AG04450 (cell line): ENCODE data around the gene C1D. TPM values are rescaled to one million over a fixed set of nuclear protein-coding genes. Genes with fewer than 3 reads are reported as not detected.

Experiments
- CTCF ChIA-PET: fragments of 300-600, 350-600 bp; formaldehyde crosslinking; extraction: SDS; loops from one replicate; lab custom pipeline; 2022; ENCODE audit warnings: antibody characterized with exemption, inconsistent platforms; lab: Charles Lee
- POLR2A ChIA-PET: fragments of 350-600 bp; formaldehyde crosslinking; extraction: SDS; loops from one replicate; lab custom pipeline; 2021; ENCODE audit warnings: antibody characterized with exemption, inconsistent platforms; lab: Yijun Ruan, JAX
- DNase-seq: peaks from one replicate; pipeline ENCODE4 v3.0.0-alpha.2; 2011; ENCODE audit warnings: low read depth, low spot score
- H3K27ac ChIP-seq: one replicate; pipeline ENCODE4 v1.5.1; 2012; ENCODE audit warnings: low read depth, low read length, control low read depth
- H3K27me3 ChIP-seq: one replicate; pipeline ENCODE4 v1.6.0; 2012; ENCODE audit warnings: low read length; ENCODE audit not compliant: control insufficient read depth, insufficient read depth
- H3K4me3 ChIP-seq: 2 replicates; pipeline ENCODE4 v1.5.1; 2011; ENCODE audit warnings: mild to moderate bottlenecking, low read depth, low read length, control low read depth
- H3K9me3 ChIP-seq: 2 replicates; pipeline ENCODE4 v1.5.1; 2012; ENCODE audit warnings: low read length; ENCODE audit not compliant: control insufficient read depth, insufficient read depth
- polyA minus RNA-seq: library from RNA; depleted of rRNA, polyadenylated mRNA; stranded (reverse); fragments of >200 nt; gene quantifications from 2 replicates; pipeline ENCODE4 v1.2.3, GENCODE V29; 2011; rRNA and poly(A)+ RNA removed
- polyA plus RNA-seq: library from polyadenylated mRNA; depleted of rRNA; stranded (reverse); fragments of >200 nt; gene quantifications from 2 replicates; pipeline ENCODE4 v1.2.3, GENCODE V29; 2011; rRNA removed
- TF ChIP-seq, protein P1 (sequence below): IDR thresholded peaks from 2 replicates; pipeline ENCODE4 v1.5.1; 2011; ENCODE audit warnings: low read depth, low read length, control low read depth, inconsistent platforms

Gene C1D
- polyA plus RNA-seq (22.2 and 45.7 TPM in 2 replicates), polyA minus RNA-seq (4.0 and 6.9 TPM in 2 replicates)

DNA sequence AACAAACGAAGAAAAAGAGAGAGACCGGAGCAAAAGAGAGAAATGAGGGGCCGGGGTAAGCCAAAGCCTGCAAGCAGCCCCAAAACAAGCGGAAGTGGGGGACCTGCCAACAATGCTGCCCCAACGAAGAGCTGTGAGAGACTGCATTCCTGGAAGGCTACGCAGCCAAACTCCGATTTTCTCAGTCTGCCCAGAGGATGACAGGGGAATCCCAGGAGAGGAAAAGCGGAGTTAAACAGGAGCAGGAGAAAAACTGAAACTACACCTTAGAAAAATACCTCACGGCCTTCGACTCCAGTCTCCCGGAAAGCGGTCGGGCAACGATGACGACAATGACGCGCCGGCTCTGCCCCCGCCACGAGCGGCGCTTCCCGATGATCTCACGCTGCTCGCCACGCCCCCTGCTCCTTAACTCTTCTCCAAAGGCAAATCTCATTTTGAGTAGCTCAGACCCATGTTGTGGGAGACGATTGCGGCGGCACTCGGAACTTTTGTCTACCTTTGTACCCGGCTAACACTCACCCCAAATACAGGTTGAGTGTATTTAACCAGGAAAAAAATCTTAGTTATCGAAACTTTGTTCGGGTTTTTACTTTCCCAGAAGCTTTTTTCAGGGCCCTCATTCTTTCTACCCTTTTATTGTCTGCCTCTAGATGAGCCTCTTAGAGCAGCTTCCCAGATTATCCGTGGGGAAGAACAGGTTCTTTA is at the start of gene C1D:
TSS of gene C1D (minus strand) at position 325 of the 708 bp plus-strand sequence. CDS start 15,694 bp downstream, outside the sequence.
- Histone ChIP-seq H3K27me3 (peaks cover 2% of the 10 kb centered on the region), H3K27ac (peak within 1 kb of the TSS; percentile 96), H3K9me3 (no peaks in the 10 kb centered on the region), H3K4me3 (peak within 1 kb of the TSS; percentile 99)
- ChIA-PET POLR2A (interaction anchor here (1.3 kb wide), 1 partner anchor 9 kb away, joined by 4 read pairs; no protein-coding TSS in a partner anchor), CTCF (interaction anchor here (1.2 kb wide), 1 partner anchor 59 kb away, joined by 5 read pairs; no protein-coding TSS in a partner anchor)
- TF ChIP-seq, protein P1, sequence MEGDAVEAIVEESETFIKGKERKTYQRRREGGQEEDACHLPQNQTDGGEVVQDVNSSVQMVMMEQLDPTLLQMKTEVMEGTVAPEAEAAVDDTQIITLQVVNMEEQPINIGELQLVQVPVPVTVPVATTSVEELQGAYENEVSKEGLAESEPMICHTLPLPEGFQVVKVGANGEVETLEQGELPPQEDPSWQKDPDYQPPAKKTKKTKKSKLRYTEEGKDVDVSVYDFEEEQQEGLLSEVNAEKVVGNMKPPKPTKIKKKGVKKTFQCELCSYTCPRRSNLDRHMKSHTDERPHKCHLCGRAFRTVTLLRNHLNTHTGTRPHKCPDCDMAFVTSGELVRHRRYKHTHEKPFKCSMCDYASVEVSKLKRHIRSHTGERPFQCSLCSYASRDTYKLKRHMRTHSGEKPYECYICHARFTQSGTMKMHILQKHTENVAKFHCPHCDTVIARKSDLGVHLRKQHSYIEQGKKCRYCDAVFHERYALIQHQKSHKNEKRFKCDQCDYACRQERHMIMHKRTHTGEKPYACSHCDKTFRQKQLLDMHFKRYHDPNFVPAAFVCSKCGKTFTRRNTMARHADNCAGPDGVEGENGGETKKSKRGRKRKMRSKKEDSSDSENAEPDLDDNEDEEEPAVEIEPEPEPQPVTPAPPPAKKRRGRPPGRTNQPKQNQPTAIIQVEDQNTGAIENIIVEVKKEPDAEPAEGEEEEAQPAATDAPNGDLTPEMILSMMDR: no peak
- DNase-seq: peak; percentile 55

DNA sequence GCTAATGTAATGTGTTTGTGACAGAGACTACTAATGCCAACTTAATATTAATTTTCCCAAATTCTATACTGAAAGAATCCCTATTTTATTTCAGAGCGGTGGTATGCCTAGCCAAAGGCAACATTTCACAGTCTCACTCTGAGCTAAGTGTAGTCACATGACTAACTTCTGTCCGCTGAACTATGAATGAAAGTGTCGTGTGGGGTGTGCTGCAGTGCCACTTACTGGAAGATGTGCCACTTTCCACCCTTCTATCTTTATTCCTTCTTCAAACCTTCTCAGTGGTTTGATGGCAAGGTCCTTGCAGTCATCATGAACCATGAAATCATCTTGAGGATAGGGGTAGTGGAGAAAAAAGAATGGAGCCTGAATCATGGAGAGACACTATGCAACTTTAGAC is 47.3 kb upstream of the C1D start:
- TF ChIP-seq, protein P1: no peak
- Histone ChIP-seq H3K9me3 (no peaks in the 10 kb centered on the region), H3K27me3 (no peaks in the 10 kb centered on the region), H3K27ac (no peak overlapping the region), H3K4me3 (no peak overlapping the region)
- CTCF ChIA-PET: interaction anchor here (1.2 kb wide), 1 partner anchor 12 kb away, joined by 3 read pairs; no protein-coding TSS in a partner anchor
- POLR2A ChIA-PET: no interaction called here
- DNase-seq: no peak

DNA sequence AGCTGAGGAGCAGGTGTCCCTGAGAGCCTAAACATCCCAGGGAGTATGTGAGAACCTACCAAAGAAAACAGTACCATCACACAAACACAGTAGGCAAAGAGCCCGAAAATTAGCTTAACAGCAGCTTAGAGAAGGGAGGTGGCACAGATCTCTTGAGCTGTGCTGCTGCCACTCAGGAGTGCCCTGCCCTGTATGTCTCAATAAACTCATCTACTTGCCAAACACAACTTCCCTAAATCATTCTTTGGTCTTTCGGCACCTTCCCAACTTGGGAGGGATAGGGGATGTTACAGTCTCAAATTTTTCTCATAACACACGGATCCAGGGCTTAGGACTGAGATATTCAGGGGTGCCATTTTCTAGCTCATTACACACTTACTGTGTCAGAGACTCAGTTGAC is 45.3 kb upstream of the C1D start:
- CTCF ChIA-PET: interaction anchor here (1.6 kb wide), 1 partner anchor 14 kb away, joined by 13 read pairs; no protein-coding TSS in a partner anchor

DNA sequence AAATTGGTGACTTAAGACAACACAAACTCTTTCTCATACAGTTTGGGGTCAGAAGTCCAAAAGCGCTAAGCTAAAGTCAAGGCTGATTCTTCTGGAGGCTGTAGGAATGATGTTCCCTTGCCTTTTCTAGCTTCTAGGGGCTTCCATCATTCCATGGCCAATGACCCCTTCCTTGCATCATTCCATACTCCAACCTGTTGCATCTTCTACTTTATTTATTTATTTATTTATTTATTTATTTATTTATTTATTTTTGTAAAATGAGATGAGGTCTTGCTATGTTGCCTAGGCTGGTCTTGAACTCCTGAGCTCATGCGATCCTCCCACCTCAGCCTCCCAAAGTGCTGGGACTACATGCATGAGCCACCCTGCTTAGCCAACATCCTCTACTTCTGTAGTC is 44.7 kb upstream of the C1D start:
- TF ChIP-seq, protein P1: no peak
- Histone ChIP-seq H3K9me3 (no peaks in the 10 kb centered on the region), H3K27me3 (no peaks in the 10 kb centered on the region), H3K4me3 (no peak overlapping the region), H3K27ac (no peak overlapping the region)
- ChIA-PET CTCF (interaction anchor here (1.4 kb wide), 1 partner anchor 15 kb away, joined by 6 read pairs; no protein-coding TSS in a partner anchor), POLR2A (no interaction called here)
- DNase-seq: no peak

More for the DNA sequence above, 45.3 kb upstream of the C1D start:
- H3K9me3 ChIP-seq: no peaks in the 10 kb centered on the region
- TF ChIP-seq, protein P1: no peak
- POLR2A ChIA-PET: no interaction called here
- H3K27me3 ChIP-seq: no peaks in the 10 kb centered on the region
- DNase-seq: no peak
- H3K27ac ChIP-seq: no peak overlapping the region
- H3K4me3 ChIP-seq: no peak overlapping the region
